GM23338 (cell line): ENCODE results near the gene PDE1C. TPM values are rescaled to one million over a fixed set of nuclear protein-coding genes. Genes with fewer than 3 reads are reported as not detected.

Source experiments
- ATAC-seq: fragments of 200-7000 bp; cut with Tn5 transposase; 3 replicates; pipeline ENCODE4 v1.9.1; 2020
- DNase-seq: peaks from one replicate; pipeline ENCODE4 v3.0.0-alpha.2; 2015; ENCODE audit warnings: low spot score
- H2AFZ ChIP-seq: fragments of 200-600 bp; sonication (generic); 2 replicates; pipeline ENCODE4 v1.8.0; 2016; ENCODE audit warnings: antibody characterized with exemption, mild to moderate bottlenecking, moderate library complexity
- H3F3A ChIP-seq: fragments of 200-600 bp; sonication (generic); replicated peaks from 2 replicates; pipeline ENCODE4 v1.8.0; 2017; ENCODE audit warnings: antibody characterized with exemption, mixed run types, low read depth
- H3K27ac ChIP-seq: fragments of 200-600 bp; sonication (generic); 2 replicates; pipeline ENCODE4 v1.6.1; 2016; ENCODE audit warnings: low read depth
- H3K27me3 ChIP-seq: fragments of 200-600 bp; sonication (generic); 2 replicates; pipeline ENCODE4 v1.8.0; 2016; ENCODE audit warnings: mild to moderate bottlenecking, mixed run types, moderate library complexity; ENCODE audit not compliant: insufficient read depth
- H3K36me3 ChIP-seq: fragments of 200-600 bp; sonication (generic); 2 replicates; pipeline ENCODE4 v1.8.0; 2016; ENCODE audit warnings: mild to moderate bottlenecking; ENCODE audit not compliant: insufficient read depth
- H3K4me1 ChIP-seq: fragments of 200-600 bp; sonication (generic); 2 replicates; pipeline ENCODE4 v1.8.0; 2016; ENCODE audit warnings: mild to moderate bottlenecking, moderate library complexity; ENCODE audit not compliant: insufficient read depth
- H3K4me2 ChIP-seq: fragments of 200-600 bp; sonication (generic); 2 replicates; pipeline ENCODE4 v1.7.1; 2017; ENCODE audit warnings: mixed run types
- H3K4me3 ChIP-seq: fragments of 200-600 bp; sonication (generic); 2 replicates; pipeline ENCODE4 v1.6.1; 2016; ENCODE audit warnings: mixed run types
- H3K79me2 ChIP-seq: fragments of 200-600 bp; sonication (generic); replicated peaks from 2 replicates; pipeline ENCODE4 v1.8.0; 2017; ENCODE audit warnings: mild to moderate bottlenecking; ENCODE audit not compliant: insufficient read depth
- H3K9me2 ChIP-seq: fragments of 200-600 bp; sonication (generic); 2 replicates; pipeline ENCODE4 v1.8.0; 2017; ENCODE audit not compliant: insufficient read depth
- H4K20me1 ChIP-seq: fragments of 200-600 bp; sonication (generic); replicated peaks from 2 replicates; pipeline ENCODE4 v1.8.0; 2017; ENCODE audit warnings: mild to moderate bottlenecking; ENCODE audit not compliant: insufficient read depth
- H3K27ac Mint-ChIP-seq: 2 replicates; pipeline ENCODE4 v1.8.0; 2020; ENCODE audit warnings: inconsistent platforms, mild to moderate bottlenecking, moderate library complexity, mixed read lengths
- H3K27me3 Mint-ChIP-seq: 3 replicates; pipeline ENCODE4 v1.8.0; 2022; ENCODE audit warnings: low read depth, mild to moderate bottlenecking, moderate library complexity, mixed read lengths, inconsistent platforms; ENCODE audit not compliant: insufficient read depth, poor library complexity
- H3K36me3 Mint-ChIP-seq: 3 replicates; pipeline ENCODE4 v1.8.0; 2021; ENCODE audit warnings: low read depth, mild to moderate bottlenecking, inconsistent platforms, moderate library complexity, mixed read lengths
- H3K4me1 Mint-ChIP-seq: 3 replicates; pipeline ENCODE4 v1.8.0; 2020; ENCODE audit warnings: mild to moderate bottlenecking, inconsistent platforms, mixed read lengths
- H3K4me3 Mint-ChIP-seq: 3 replicates; pipeline ENCODE4 v1.8.0; 2021; ENCODE audit warnings: moderate library complexity, mild to moderate bottlenecking, inconsistent platforms, mixed read lengths
- H3K9me3 Mint-ChIP-seq: 3 replicates; pipeline ENCODE4 v1.8.0; 2020; ENCODE audit warnings: moderate library complexity, mild to moderate bottlenecking, inconsistent platforms, mixed read lengths
- CREB1 ChIP-seq: fragments of 250-450 bp; sonication (Bioruptor Pico); IDR thresholded peaks from 2 replicates; pipeline ENCODE4 v1.5.0; 2020; ENCODE audit warnings: low read depth, mild to moderate bottlenecking, moderate library complexity
- ETS1 ChIP-seq: IDR thresholded peaks from 2 replicates; pipeline ENCODE4 v1.6.1; 2016; ENCODE audit warnings: antibody characterized with exemption
- EZH2phosphoT487 ChIP-seq: fragments of 200-600 bp; sonication (generic); IDR thresholded peaks from one replicate; pipeline ENCODE4 v1.8.1; 2018; ENCODE audit warnings: antibody characterized with exemption; ENCODE audit not compliant: unreplicated experiment
- JUNB ChIP-seq: IDR thresholded peaks from one replicate; pipeline ENCODE4 v1.6.1; 2016; ENCODE audit warnings: antibody characterized with exemption; ENCODE audit not compliant: unreplicated experiment
- NANOG ChIP-seq: IDR thresholded peaks from 2 replicates; pipeline ENCODE4 v1.6.1; 2016; ENCODE audit warnings: antibody characterized with exemption, borderline replicate concordance
- POLR2AphosphoS5 ChIP-seq: IDR thresholded peaks from 2 replicates; pipeline ENCODE4 v1.6.1; 2016; ENCODE audit warnings: antibody characterized with exemption, low read depth
- STAT1 ChIP-seq: IDR thresholded peaks from one replicate; pipeline ENCODE4 v1.6.1; 2016; ENCODE audit warnings: antibody characterized with exemption; ENCODE audit not compliant: unreplicated experiment
- polyA plus RNA-seq: library from polyadenylated mRNA; unstranded; fragments of >200 nt; fragmentation: Nextera tagmentation; extraction: Ambion mirVana; gene quantifications from 2 replicates; pipeline ENCODE4 v1.2.1, GENCODE V29; 2016
- total RNA-seq: library from RNA; depleted of rRNA; stranded (reverse); fragments of >200 nt; shearing (Covaris generic); gene quantifications from 2 replicates; pipeline ENCODE4 v1.2.3, GENCODE V29; 2014
- TF ChIP-seq, protein P1 (sequence below): IDR thresholded peaks from one replicate; pipeline ENCODE4 v1.6.1; 2018; ENCODE audit warnings: antibody characterized with exemption; ENCODE audit not compliant: unreplicated experiment
- TF ChIP-seq, protein P2 (sequence below), 2 experiments: fragments of 200-600 bp in 1 of 2; sonication (generic) in 1 of 2; conservative IDR thresholded peaks; 2 replicates each; pipeline versions ENCODE4 v1.5.1 to v1.6.1; 2016 to 2017; ENCODE audit warnings: antibody characterized with exemption in 2 of 2, low read depth in 2 of 2, mild to moderate bottlenecking in 2 of 2, moderate library complexity in 1 of 2

The PDE1C gene
- total and polyA plus RNA-seq, 2 experiments from 2014 or later = 0.28 TPM; not detected in 1

DNA sequence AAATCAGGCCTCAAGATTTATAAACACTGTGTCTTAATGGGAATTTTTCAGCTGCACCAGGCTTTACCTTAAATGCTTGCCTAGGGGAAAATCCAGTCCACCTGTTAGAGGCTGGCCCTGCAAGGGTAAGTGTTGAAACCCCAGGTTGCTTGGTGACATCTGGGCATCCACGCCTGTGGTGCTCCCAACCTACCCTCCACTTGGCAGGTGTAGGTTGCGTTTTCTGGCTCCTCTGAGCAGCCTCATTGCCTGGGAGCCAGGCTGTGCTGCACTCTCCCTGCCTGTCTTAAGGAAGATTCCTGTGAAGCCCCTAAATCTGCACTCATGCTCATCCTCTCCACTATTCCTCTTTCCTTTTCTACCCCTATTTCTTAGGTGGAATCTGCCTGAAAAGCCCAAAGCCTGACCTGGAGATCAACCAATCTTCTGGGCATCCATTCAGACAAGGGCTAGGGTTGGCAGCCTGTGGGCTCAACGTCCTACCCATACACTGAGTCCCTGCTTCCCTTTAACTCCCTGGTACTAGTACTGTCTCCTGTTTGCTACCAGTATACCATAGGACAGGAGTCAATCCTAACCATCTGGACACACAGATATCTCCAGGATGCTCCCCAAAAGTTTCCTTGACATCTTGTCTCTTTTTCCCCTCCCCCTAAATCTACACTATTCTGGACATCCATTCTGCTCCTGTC, 150.4 kb downstream of the PDE1C start:
- Histone ChIP-seq H3K4me1 (peaks cover 5% of the 10 kb centered on the region; the same call in 1 of the 2 replicates), H3K27me3 (no peaks in the 10 kb centered on the region), H3K27ac (no peak overlapping the region), H4K20me1 (no peaks in the 10 kb centered on the region), H2AFZ (no peak overlapping the region), H3K9me2 (no peaks in the 10 kb centered on the region), H3F3A (no peaks in the 10 kb centered on the region), H3K4me3 (no peak overlapping the region), H3K36me3 (no peaks in the 10 kb centered on the region), H3K79me2 (no peaks in the 10 kb centered on the region), H3K4me2 (no peak overlapping the region)
- Mint-ChIP-seq H3K4me1 (peaks cover 4% of the 10 kb centered on the region; the same call in 2 of the 3 replicates), H3K9me3 (no peaks in the 10 kb centered on the region), H3K36me3 (no peaks in the 10 kb centered on the region), H3K27ac (no peak overlapping the region), H3K4me3 (no peak overlapping the region), H3K27me3 (peaks cover 1% of the 10 kb centered on the region)
- DNase-seq (no peak), ATAC-seq (no peak)
- TF ChIP-seq NANOG = no peak
- TF ChIP-seq EZH2phosphoT487 = no peak
- TF ChIP-seq, protein P1, sequence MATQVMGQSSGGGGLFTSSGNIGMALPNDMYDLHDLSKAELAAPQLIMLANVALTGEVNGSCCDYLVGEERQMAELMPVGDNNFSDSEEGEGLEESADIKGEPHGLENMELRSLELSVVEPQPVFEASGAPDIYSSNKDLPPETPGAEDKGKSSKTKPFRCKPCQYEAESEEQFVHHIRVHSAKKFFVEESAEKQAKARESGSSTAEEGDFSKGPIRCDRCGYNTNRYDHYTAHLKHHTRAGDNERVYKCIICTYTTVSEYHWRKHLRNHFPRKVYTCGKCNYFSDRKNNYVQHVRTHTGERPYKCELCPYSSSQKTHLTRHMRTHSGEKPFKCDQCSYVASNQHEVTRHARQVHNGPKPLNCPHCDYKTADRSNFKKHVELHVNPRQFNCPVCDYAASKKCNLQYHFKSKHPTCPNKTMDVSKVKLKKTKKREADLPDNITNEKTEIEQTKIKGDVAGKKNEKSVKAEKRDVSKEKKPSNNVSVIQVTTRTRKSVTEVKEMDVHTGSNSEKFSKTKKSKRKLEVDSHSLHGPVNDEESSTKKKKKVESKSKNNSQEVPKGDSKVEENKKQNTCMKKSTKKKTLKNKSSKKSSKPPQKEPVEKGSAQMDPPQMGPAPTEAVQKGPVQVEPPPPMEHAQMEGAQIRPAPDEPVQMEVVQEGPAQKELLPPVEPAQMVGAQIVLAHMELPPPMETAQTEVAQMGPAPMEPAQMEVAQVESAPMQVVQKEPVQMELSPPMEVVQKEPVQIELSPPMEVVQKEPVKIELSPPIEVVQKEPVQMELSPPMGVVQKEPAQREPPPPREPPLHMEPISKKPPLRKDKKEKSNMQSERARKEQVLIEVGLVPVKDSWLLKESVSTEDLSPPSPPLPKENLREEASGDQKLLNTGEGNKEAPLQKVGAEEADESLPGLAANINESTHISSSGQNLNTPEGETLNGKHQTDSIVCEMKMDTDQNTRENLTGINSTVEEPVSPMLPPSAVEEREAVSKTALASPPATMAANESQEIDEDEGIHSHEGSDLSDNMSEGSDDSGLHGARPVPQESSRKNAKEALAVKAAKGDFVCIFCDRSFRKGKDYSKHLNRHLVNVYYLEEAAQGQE = no peak
- no peak for TF ChIP-seq ETS1
- no peak for TF ChIP-seq STAT1
- no peak for TF ChIP-seq CREB1 (CRISPR knock-in tag)
- no peak for TF ChIP-seq POLR2AphosphoS5

GRCh38 chr7:31918706-31919393, 151.4 kb downstream of the PDE1C start:
- no peaks in the 10 kb centered on the region for H4K20me1 ChIP-seq
- TF ChIP-seq JUNB (no peak), NANOG (no peak), STAT1 (no peak)
- TF ChIP-seq, protein P2, sequence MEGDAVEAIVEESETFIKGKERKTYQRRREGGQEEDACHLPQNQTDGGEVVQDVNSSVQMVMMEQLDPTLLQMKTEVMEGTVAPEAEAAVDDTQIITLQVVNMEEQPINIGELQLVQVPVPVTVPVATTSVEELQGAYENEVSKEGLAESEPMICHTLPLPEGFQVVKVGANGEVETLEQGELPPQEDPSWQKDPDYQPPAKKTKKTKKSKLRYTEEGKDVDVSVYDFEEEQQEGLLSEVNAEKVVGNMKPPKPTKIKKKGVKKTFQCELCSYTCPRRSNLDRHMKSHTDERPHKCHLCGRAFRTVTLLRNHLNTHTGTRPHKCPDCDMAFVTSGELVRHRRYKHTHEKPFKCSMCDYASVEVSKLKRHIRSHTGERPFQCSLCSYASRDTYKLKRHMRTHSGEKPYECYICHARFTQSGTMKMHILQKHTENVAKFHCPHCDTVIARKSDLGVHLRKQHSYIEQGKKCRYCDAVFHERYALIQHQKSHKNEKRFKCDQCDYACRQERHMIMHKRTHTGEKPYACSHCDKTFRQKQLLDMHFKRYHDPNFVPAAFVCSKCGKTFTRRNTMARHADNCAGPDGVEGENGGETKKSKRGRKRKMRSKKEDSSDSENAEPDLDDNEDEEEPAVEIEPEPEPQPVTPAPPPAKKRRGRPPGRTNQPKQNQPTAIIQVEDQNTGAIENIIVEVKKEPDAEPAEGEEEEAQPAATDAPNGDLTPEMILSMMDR (conservative IDR thresholded peaks at IDR 0.05; ENCODE audit: low read depth in 2 of 2) = no peak
- TF ChIP-seq, protein P1 = no peak
- peaks cover 5% of the 10 kb centered on the region; the same call in 1 of the 2 replicates for H3K4me1 ChIP-seq
- H3K4me1 Mint-ChIP-seq = peaks cover 5% of the 10 kb centered on the region
- H3K4me3 ChIP-seq = no peak overlapping the region
- H2AFZ ChIP-seq = no peak overlapping the region
- no peaks in the 10 kb centered on the region for H3K36me3 ChIP-seq
- ATAC-seq = no peak
- no peaks in the 10 kb centered on the region for H3K27me3 ChIP-seq
- no peak for DNase-seq
- no peak overlapping the region for H3K27ac ChIP-seq
- no peak overlapping the region for H3K27ac Mint-ChIP-seq
- H3K4me2 ChIP-seq = no peak overlapping the region
- no peaks in the 10 kb centered on the region for H3K79me2 ChIP-seq
- peaks cover 1% of the 10 kb centered on the region for H3K27me3 Mint-ChIP-seq
- no peak overlapping the region for H3K4me3 Mint-ChIP-seq
- H3K36me3 Mint-ChIP-seq = no peaks in the 10 kb centered on the region
- no peaks in the 10 kb centered on the region for H3K9me3 Mint-ChIP-seq
- H3F3A ChIP-seq = no peaks in the 10 kb centered on the region
- H3K9me2 ChIP-seq = no peaks in the 10 kb centered on the region
